OCI-LY1 (cell line): ENCODE results near the gene TASOR2.

Experiments used
- CTCF ChIP-seq: fragments of 200-600 bp; sonication (generic), shearing (Covaris generic); IDR thresholded peaks from 2 replicates; pipeline ENCODE4 v1.5.1; 2017; ENCODE audit warnings: mild to moderate bottlenecking, antibody characterized with exemption, low read length, moderate library complexity, mixed read lengths
- EZH2 ChIP-seq: fragments of 200-600 bp; sonication (generic), shearing (Covaris generic); IDR thresholded peaks from 2 replicates; pipeline ENCODE4 v1.8.0; 2017; ENCODE audit warnings: borderline replicate concordance, mixed run types, mild to moderate bottlenecking, antibody characterized with exemption, low read length, moderate library complexity, mixed read lengths

DNA sequence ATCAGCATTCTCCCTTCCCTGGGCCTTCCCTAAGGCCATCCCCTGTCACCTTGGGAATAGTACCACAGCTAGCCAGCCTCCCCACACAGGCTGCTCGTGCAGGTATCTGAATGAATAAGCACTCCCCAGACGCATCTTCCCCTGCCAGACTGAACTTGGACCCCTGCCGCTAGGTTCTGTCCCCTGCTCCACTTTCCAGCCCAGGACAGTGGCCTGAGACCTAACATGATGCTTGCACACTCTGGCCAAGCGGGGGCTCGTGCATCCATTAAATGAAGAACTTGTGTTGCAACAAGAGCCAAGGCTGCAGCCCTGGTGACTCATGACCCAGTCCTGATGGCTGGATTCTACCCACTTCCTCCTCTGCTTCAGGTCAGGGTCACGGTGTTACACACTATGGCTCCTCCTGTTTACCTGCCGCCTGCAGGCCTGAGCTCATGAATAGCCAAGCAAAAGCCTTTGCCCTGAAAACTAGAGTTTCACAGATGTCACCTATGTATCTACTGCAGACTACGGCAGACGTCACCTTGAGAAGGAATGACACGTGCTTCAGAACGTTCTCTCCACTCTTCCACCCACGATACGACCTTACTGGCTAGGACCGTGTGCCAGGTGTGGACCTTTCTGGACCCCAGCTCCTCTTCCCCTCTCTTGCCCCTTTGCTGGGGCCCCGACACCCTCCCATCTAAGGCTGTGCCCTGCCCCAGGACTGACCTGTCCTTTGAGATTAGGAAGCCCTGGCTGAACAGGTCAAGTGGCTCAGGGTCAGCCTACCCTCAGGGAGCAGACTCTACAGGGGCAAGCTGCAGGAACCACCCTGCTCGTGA, 24.7 kb upstream of the TASOR2 start:
- no peak for TF ChIP-seq CTCF
- TF ChIP-seq EZH2, result no peak
